ENCODE data around the gene CLPSL1.

DNA sequence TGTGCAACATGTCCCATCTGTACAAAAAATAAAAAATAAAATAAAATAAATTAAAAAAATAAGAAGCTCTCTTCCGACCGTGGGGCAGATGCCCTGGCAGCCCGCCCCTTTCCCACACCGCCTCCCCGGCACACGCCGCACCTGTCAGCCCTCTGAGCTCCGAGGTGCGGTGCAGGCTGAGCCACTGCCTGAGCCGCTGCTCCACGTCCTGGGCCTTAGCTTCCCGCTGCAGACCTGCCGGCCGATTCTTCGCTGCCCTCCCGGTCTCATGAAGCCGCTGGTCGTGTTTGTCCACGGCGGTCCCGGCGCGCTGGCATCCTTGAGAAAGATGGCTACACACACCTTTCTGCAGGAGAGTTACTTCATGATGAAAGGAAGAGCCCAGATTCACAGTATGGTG lies 15.1 kb upstream of the CLPSL1 start:
- TF ChIP-seq, protein P1, sequence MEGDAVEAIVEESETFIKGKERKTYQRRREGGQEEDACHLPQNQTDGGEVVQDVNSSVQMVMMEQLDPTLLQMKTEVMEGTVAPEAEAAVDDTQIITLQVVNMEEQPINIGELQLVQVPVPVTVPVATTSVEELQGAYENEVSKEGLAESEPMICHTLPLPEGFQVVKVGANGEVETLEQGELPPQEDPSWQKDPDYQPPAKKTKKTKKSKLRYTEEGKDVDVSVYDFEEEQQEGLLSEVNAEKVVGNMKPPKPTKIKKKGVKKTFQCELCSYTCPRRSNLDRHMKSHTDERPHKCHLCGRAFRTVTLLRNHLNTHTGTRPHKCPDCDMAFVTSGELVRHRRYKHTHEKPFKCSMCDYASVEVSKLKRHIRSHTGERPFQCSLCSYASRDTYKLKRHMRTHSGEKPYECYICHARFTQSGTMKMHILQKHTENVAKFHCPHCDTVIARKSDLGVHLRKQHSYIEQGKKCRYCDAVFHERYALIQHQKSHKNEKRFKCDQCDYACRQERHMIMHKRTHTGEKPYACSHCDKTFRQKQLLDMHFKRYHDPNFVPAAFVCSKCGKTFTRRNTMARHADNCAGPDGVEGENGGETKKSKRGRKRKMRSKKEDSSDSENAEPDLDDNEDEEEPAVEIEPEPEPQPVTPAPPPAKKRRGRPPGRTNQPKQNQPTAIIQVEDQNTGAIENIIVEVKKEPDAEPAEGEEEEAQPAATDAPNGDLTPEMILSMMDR (IDR thresholded peaks at IDR 0.05), result no peak
- TF ChIP-seq POLR2A (IDR thresholded peaks at IDR 0.05), result no peak

Data from gastroesophageal sphincter (tissue), 3 donors.